CD4-positive, alpha-beta T cell treated with Interleukin-21 for 1 hour (primary cell): Measurements from ENCODE around the gene SLC6A19.

Experiments
- DNase-seq: peaks from one replicate; pipeline ENCODE4 v3.0.0-alpha.2; 2020

SLC6A19 gene

GRCh38 chr5:1211701-1212100 lies 10.3 kb downstream of the SLC6A19 start:
- no peak for DNase-seq

- DNase-seq: no peak
These were observed 10.9 kb downstream of the SLC6A19 start for GRCh38 chr5:1212271-1212670.

- DNase-seq: no peak
These were observed 11.5 kb downstream of the SLC6A19 start for GRCh38 chr5:1212881-1213280.

- DNase-seq: no peak
These were observed 12.2 kb downstream of the SLC6A19 start for GRCh38 chr5:1213508-1214162.

- DNase-seq: no peak
These were observed 13.0 kb downstream of the SLC6A19 start for GRCh38 chr5:1214163-1214935.

GRCh38 chr5:1214936-1215220 lies 13.5 kb downstream of the SLC6A19 start:
- no peak for DNase-seq

- DNase-seq: no peak
These were observed 14.1 kb downstream of the SLC6A19 start for GRCh38 chr5:1215320-1216096.

- DNase-seq: no peak
These were observed 15.0 kb downstream of the SLC6A19 start for GRCh38 chr5:1216211-1216917.

GRCh38 chr5:1216918-1217295 lies 15.5 kb downstream of the SLC6A19 start:
- no peak for DNase-seq

- no peak for DNase-seq
These were observed 16.3 kb downstream of the SLC6A19 start for GRCh38 chr5:1217596-1218206.

- DNase-seq: no peak
These were observed 17.1 kb downstream of the SLC6A19 start for GRCh38 chr5:1218351-1219080.

- no peak for DNase-seq
These were observed 17.8 kb downstream of the SLC6A19 start for GRCh38 chr5:1219098-1219767.

- no peak for DNase-seq
These were observed 18.3 kb downstream of the SLC6A19 start for GRCh38 chr5:1219768-1220100.

- no peak for DNase-seq
These were observed 19.0 kb downstream of the SLC6A19 start for GRCh38 chr5:1220351-1220750.

GRCh38 chr5:1220831-1221230 lies 19.4 kb downstream of the SLC6A19 start:
- DNase-seq: no peak

GRCh38 chr5:1221721-1222120 lies 20.3 kb downstream of the SLC6A19 start:
- DNase-seq: no peak

GRCh38 chr5:1222147-1222546 lies 20.8 kb downstream of the SLC6A19 start:
- DNase-seq: no peak

- DNase-seq: no peak
These were observed 21.4 kb downstream of the SLC6A19 start for GRCh38 chr5:1222621-1223277.

- DNase-seq: no peak
These were observed 21.9 kb downstream of the SLC6A19 start for GRCh38 chr5:1223278-1223670.

GRCh38 chr5:1224631-1225030 lies 23.2 kb downstream of the SLC6A19 start:
- no peak for DNase-seq

- no peak for DNase-seq
These were observed 23.7 kb downstream of the SLC6A19 start, which contains the start of gene SLC6A18 for GRCh38 chr5:1225081-1225480. Gene SLC6A18, plus strand, starts transcription at chr5:1225381. Its CDS starts 97 bp downstream, at chr5:1225478.
